Measurements from ENCODE around the gene ZBTB5. TPM values are rescaled to one million over a fixed set of nuclear protein-coding genes. Genes with fewer than 3 reads are reported as not detected.

The ZBTB5 gene
- total RNA-seq, 1 donor from 2014 or later, result 9.2 TPM

- Histone ChIP-seq H3K9me3 (no peaks in the 10 kb centered on the region), H3K27me3 (ENCODE audit: low read depth) (no peaks in the 10 kb centered on the region), H3K27ac (no peak overlapping the region), H3K4me1 (no peaks in the 10 kb centered on the region), H3K36me3 (no peaks in the 10 kb centered on the region), H3K4me3 (no peak overlapping the region)
- intact Hi-C loops (cut with DNase I), result no loop called here
- DNase-seq (no peak), ATAC-seq (peak in 1 of 2 donors; percentile 11)
- TF ChIP-seq CTCF (IDR thresholded peaks at IDR 0.05), result no peak
Observed at GRCh38 chr9:37408933-37409710, 56.1 kb downstream of the ZBTB5 start.

DNA sequence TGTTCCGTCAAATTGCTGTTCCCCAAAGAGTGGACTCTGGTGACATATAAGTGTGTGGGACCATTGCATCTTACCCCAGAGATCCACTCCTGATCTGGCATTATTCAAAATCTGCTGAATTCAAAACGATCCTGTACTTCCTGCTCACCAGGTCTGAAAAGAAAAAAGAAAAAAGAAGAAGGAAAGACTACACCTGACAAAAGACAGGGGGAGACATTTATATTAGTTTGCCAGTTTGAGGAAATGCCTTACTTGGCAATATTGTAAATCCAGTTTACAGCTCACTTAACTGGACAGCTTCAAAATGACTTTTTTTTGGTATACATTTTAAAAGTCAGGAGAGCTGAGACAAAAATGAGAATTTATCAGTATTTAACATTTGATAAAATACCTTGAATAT is 57.8 kb downstream of the ZBTB5 start:
- H3K9me3 ChIP-seq, result no peaks in the 10 kb centered on the region
- no peaks in the 10 kb centered on the region for H3K27me3 ChIP-seq (ENCODE audit: low read depth)
- intact Hi-C loops (cut with DNase I), result no loop called here
- H3K4me3 ChIP-seq, result no peak overlapping the region
- no peaks in the 10 kb centered on the region for H3K36me3 ChIP-seq
- no peak for ATAC-seq
- H3K27ac ChIP-seq, result no peak overlapping the region
- TF ChIP-seq CTCF (IDR thresholded peaks at IDR 0.05), result no peak
- H3K4me1 ChIP-seq, result no peaks in the 10 kb centered on the region
- DNase-seq, result no peak

DNA sequence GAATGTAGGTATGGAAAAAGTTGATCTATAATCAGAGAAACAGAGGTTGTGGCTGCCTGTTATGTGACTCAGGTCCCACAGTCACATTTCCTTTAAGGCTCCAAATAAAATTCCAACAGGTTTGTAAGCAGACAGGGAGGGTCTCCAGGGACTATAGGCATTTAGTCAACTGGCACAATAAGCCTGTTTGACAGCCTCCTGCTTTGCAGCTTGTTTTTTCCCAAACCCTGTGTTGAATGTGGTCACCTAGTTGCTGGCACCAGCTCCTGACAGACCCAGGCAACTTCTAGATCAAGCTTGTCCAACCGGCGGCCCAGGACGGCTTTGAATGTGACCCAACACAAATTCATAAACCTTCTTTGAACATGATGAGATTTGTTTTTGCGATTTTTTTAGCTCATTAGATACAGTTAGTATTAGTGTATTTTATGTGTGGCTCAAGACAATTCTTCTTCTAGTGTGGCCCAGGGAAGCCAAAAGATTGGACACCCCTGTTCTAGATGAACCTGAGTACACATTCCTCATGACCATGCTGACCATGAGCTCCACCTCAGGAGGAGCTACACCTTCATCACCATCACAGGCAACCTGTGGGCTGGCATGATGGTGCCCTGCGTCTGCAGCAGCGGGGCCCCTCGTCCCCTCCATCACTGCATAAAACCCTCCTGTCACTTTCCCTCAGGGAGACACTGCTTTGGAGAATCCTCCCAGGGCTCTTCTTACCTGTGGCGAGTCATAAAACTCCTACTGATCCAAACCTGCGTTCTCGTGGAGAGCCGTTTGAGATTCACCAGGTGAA is 58.4 kb downstream of the ZBTB5 start:
- intact Hi-C loops (cut with DNase I), result no loop called here
- no peaks in the 10 kb centered on the region for H3K9me3 ChIP-seq
- no peak for ATAC-seq
- H3K27me3 ChIP-seq (ENCODE audit: low read depth), result no peaks in the 10 kb centered on the region
- H3K4me1 ChIP-seq, result no peaks in the 10 kb centered on the region
- no peaks in the 10 kb centered on the region for H3K36me3 ChIP-seq
- DNase-seq, result no peak
- no peak overlapping the region for H3K27ac ChIP-seq
- no peak overlapping the region for H3K4me3 ChIP-seq
- TF ChIP-seq CTCF (IDR thresholded peaks at IDR 0.05), result no peak

DNA sequence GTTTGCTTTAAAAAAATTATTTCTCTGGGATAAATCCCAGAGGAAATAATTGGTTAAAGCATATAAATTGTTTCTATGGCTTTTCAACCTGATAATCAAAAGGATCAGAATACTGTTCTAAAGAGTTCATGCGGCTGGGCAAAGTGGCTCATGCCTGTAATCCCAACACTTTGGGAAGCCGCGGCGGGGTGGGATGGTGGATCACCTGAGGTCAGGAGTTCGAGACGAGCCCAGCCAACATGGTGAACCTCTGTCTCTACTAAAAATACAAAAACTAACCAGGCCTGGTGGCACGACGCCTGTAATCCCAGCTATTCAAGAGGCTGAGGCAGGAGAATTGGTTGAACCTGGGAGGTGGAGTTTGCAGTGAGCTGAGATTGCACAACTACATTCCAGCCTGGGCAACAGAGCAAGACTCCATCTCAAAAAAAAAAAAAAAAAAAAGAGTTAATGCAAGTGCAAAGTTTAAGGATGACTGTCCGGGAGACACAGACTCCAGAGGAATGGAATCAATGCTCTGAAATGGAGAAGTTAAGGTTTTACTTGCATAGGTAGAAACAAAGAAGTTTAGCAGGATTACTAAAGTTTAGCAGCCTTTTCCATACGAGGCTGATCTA is 59.4 kb downstream of the ZBTB5 start:
- ATAC-seq, result no peak
- no peaks in the 10 kb centered on the region for H3K36me3 ChIP-seq
- no peak overlapping the region for H3K4me3 ChIP-seq
- H3K9me3 ChIP-seq, result no peaks in the 10 kb centered on the region
- TF ChIP-seq CTCF (IDR thresholded peaks at IDR 0.05), result no peak
- DNase-seq, result no peak
- no peak overlapping the region for H3K27ac ChIP-seq
- no peaks in the 10 kb centered on the region for H3K4me1 ChIP-seq
- no peaks in the 10 kb centered on the region for H3K27me3 ChIP-seq (ENCODE audit: low read depth)
- intact Hi-C loops (cut with DNase I), result no loop called here

DNA sequence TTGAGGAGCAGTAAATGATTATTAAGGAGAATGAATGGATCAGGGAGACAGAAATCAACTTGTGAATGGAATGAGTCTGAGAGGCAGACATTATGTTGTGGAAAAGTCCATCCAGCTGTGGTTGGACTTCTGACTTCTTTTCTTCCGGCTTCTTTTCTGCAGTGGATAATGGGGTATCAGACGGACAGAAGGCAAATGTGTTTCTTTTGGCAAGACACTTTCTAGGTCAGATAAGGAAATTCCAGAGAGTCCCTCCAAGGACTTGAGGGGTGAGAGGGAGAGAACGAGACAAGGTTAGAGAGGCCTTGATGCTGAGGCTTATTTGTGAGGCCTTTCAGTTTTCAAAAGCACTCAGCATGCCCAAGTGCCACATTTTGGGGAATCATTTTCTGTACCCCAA is 59.9 kb downstream of the ZBTB5 start:
- intact Hi-C loops (cut with DNase I), result no loop called here
- Histone ChIP-seq H3K27ac (no peak overlapping the region), H3K36me3 (no peaks in the 10 kb centered on the region), H3K4me1 (no peaks in the 10 kb centered on the region), H3K9me3 (no peaks in the 10 kb centered on the region), H3K4me3 (no peak overlapping the region), H3K27me3 (ENCODE audit: low read depth) (no peaks in the 10 kb centered on the region)
- TF ChIP-seq CTCF (IDR thresholded peaks at IDR 0.05), result no peak
- no peak for DNase-seq
- peak; percentile 45 to 50 for ATAC-seq
